ENCODE measurements around the gene PLXDC2.
"Not testable (repeated sequence)": the region's sequence is repeated elsewhere in the genome, so short reads cannot be mapped to it uniquely, and the experiment has no call there.

Gene PLXDC2

DNA sequence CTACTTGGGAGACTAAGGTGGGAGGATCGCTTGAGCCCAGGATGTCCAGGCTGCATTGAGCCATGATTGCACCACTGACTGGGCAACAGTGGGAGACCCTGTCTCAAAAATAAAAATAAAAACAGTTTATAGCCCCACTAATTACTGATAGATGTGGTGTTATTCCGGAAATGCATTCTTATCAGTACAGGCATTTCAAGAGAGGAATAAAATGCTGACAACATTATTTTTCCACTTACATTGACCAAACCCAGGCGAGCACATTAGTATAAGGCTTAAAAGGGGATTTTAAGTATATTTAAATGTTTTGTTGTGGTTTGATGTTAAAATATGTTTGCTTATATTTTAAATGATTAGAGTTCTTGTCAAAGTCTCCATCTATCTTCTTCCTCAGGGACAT is 359.5 kb downstream of the PLXDC2 start:
- Histone ChIP-seq H3K9me3 (ENCODE audit: low read length) (no peaks in the 10 kb centered on the region), H3K27me3 (ENCODE audit: insufficient read depth, low read length) (no peaks in the 10 kb centered on the region), H3K4me1 (ENCODE audit: insufficient read depth, low read length) (no peaks in the 10 kb centered on the region)

DNA sequence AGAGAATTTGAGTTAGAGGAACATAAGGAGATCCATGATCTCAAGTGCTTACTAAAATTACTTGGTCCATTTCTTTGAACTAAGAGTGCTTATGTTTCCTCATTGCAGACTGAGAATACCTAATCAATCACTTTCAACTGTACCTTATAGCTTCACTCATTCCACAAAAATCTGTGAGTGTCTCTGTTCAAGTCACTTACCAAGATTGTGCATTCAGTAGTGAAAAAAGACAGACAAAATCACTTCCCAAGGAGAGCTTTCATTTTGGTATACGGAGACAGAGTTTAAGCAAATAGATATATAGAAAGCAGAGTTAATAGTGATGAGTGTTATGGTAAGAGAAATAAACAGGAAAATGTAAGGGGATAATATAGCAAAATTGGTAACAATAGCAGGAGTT is 364.5 kb downstream of the PLXDC2 start:
- Histone ChIP-seq H3K4me3 (ENCODE audit: low read length) (no peak overlapping the region), H3K27me3 (ENCODE audit: insufficient read depth, low read length) (no peaks in the 10 kb centered on the region), H3K9me3 (ENCODE audit: low read length) (no peaks in the 10 kb centered on the region), H3K36me3 (ENCODE audit: insufficient read depth, low read length) (peaks cover 5% of the 10 kb centered on the region), H2AFZ (ENCODE audit: low read depth, low read length) (no peak overlapping the region), H3K4me1 (ENCODE audit: insufficient read depth, low read length) (peaks cover 12% of the 10 kb centered on the region)

More for the DNA sequence above, 359.5 kb downstream of the PLXDC2 start:
- Histone ChIP-seq H2AFZ (ENCODE audit: low read depth, low read length) (no peak overlapping the region), H3K36me3 (ENCODE audit: insufficient read depth, low read length) (peaks cover 5% of the 10 kb centered on the region), H3K4me3 (ENCODE audit: low read length) (no peak overlapping the region)

DNA sequence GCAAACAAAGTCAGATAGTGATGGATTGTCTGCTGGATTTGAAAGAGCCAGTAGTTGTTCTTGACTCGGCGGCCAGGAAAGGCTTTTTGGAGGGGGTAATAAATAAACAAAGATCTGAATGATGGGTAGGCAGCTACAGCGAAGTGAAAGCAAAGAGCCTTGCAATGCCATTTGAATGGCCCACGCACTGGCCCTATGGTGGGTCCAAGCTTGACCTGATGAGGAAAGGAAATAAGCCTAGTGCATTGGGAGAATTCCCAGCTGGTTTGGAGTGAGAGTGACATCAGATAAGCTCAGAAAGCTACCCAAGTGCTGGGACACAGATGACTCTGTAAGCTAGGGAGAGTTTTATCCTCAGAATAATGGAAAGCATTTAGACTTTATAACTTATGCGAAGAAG is 365.2 kb downstream of the PLXDC2 start:
- Histone ChIP-seq H3K4me1 (ENCODE audit: insufficient read depth, low read length) (peaks cover 12% of the 10 kb centered on the region), H3K9me3 (ENCODE audit: low read length) (no peaks in the 10 kb centered on the region), H3K27me3 (ENCODE audit: insufficient read depth, low read length) (no peaks in the 10 kb centered on the region), H2AFZ (ENCODE audit: low read depth, low read length) (no peak overlapping the region), H3K36me3 (ENCODE audit: insufficient read depth, low read length) (peaks cover 6% of the 10 kb centered on the region), H3K4me3 (ENCODE audit: low read length) (no peak overlapping the region)

DNA sequence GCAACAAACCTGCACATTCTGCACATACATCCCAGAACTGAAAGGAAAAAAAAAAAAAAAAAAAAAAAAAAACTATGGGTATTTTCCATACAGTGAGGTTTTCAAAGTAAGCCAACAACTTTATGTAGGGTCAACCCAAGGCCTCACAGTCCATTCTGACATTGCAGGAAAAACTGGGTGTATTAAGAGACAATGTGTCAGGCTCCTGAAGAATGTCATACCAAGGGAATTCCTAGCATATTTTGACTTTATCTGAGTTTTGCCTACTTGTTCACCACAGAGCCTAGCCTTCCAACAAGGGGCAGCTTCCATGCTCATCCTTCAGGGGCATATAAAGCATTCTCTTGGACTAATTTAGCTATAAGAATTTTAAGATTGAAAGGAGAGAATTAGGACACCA is 368.9 kb downstream of the PLXDC2 start:
- Histone ChIP-seq H3K4me3 (ENCODE audit: low read length) (no peak overlapping the region), H3K36me3 (ENCODE audit: insufficient read depth, low read length) (peaks cover 2% of the 10 kb centered on the region), H2AFZ (ENCODE audit: low read depth, low read length) (no peak overlapping the region), H3K4me1 (ENCODE audit: insufficient read depth, low read length) (peaks cover 12% of the 10 kb centered on the region), H3K27me3 (ENCODE audit: insufficient read depth, low read length) (no peaks in the 10 kb centered on the region), H3K9me3 (ENCODE audit: low read length) (peaks cover 2% of the 10 kb centered on the region)

DNA sequence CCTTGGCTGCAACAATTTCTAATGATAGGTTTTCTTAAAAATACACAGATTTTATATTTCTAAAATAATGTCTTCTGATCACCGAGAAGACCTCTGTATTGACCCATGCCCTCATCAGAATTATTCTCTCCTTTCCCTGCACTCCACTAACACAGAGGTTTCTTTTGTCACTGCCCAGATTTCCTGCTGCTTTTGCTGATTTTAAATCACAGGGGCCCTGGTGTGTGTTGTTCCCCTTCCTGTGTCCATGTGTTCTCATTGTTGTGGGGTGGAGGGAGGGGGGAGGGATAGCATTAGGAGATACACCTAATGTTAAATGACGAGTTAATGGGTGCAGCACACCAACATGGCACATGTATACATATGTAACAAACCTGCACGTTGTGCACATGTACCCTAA is 375.2 kb downstream of the PLXDC2 start:
- H2AFZ ChIP-seq (ENCODE audit: low read depth, low read length); H3K27me3 ChIP-seq (ENCODE audit: insufficient read depth, low read length); H3K9me3 ChIP-seq (ENCODE audit: low read length); H3K36me3 ChIP-seq (ENCODE audit: insufficient read depth, low read length); H3K4me3 ChIP-seq (ENCODE audit: low read length): not testable (repeated sequence)
- H3K4me1 ChIP-seq (ENCODE audit: insufficient read depth, low read length) = peaks cover 12% of the 10 kb centered on the region

DNA sequence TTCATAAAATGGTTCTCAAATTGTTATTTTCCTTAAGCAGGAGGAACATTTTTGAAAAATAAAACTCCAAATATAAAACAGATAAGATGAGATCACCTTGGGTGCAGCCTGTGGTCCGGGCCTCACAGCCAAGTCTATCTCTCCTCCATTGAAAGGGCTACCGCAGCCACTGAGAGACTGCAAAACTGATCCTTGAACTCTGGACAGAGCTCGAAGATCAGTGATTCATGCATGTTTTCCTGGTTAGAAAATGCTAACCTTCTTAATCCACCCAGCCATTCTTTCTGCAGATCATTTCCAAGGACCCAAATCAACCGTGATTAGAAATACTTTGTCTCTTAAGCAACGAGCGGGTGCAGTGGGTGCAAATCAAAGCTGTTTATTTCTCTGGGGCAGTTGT is 378.8 kb downstream of the PLXDC2 start:
- Histone ChIP-seq H3K36me3 (ENCODE audit: insufficient read depth, low read length) (peaks cover 2% of the 10 kb centered on the region), H3K9me3 (ENCODE audit: low read length) (no peaks in the 10 kb centered on the region)

DNA sequence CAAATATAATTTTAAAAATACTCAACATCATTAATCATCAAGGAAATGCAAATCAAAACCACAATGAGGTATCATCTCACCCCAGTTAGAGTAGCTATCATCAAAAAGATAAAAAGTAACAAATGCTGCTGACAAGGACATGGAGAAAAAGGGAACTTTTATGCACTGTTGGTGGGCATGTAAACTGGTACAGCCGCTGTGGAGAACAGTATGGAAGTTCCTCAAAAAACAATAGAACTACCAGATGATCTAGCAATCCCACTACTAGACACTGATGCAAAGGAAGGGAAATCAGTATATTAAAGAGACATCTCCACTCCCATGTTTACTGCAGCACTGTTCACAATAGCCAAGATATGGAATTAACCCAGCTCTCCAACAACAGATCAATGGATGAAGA is 384.5 kb downstream of the PLXDC2 start:
- H3K4me3 ChIP-seq (ENCODE audit: low read length) = no peak overlapping the region
- no peaks in the 10 kb centered on the region for H3K27me3 ChIP-seq (ENCODE audit: insufficient read depth, low read length)
- H3K9me3 ChIP-seq (ENCODE audit: low read length) = no peaks in the 10 kb centered on the region
- H2AFZ ChIP-seq (ENCODE audit: low read depth, low read length) = no peak overlapping the region
- peaks cover 5% of the 10 kb centered on the region for H3K36me3 ChIP-seq (ENCODE audit: insufficient read depth, low read length)
- no peaks in the 10 kb centered on the region for H3K4me1 ChIP-seq (ENCODE audit: insufficient read depth, low read length)

More for the DNA sequence above, 378.8 kb downstream of the PLXDC2 start:
- H3K4me3 ChIP-seq (ENCODE audit: low read length) = no peak overlapping the region
- H3K4me1 ChIP-seq (ENCODE audit: insufficient read depth, low read length) = peaks cover 12% of the 10 kb centered on the region
- no peak overlapping the region for H2AFZ ChIP-seq (ENCODE audit: low read depth, low read length)
- no peaks in the 10 kb centered on the region for H3K27me3 ChIP-seq (ENCODE audit: insufficient read depth, low read length)

DNA sequence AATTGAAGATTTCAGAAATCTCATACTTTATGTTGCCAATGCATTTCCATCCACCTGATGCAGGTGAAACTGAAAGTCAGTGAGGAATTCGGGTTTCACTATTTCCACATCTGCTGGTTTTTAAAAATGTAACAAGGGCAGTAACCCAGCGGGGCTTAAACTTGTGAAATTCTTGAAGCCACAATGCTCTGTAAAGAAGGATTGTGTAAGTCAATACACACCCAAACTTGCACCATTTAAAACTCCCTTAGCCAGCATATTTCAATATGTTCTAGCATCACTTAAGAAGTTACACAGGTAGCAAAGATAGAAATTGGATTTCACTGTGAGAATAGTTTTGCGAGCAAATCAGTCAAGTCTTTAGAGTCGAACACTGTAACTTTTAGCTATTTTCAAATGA is 386.1 kb downstream of the PLXDC2 start:
- Histone ChIP-seq H3K4me3 (ENCODE audit: low read length) (no peak overlapping the region), H3K36me3 (ENCODE audit: insufficient read depth, low read length) (peaks cover 5% of the 10 kb centered on the region), H2AFZ (ENCODE audit: low read depth, low read length) (no peak overlapping the region)

DNA sequence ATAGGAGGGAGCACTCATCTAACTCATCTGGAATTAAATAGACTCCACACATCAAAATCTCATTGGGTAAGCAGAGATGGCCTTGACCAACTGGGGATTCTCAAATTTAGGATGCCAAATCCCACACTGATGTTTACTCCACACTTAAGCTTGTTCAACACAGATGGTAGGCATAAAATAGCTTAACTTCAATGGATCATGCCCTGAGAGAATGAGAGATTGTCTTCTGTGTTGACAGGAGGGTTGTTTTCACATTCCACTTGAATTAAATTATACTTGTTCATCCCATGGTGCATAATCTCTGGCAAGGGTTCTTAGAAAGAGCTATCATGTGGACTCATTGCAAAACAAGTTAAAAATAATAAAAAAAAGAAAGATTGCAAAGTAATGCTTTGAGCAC is 391.4 kb downstream of the PLXDC2 start:
- H3K4me1 ChIP-seq (ENCODE audit: insufficient read depth, low read length) = no peaks in the 10 kb centered on the region
- H2AFZ ChIP-seq (ENCODE audit: low read depth, low read length) = no peak overlapping the region
- no peaks in the 10 kb centered on the region for H3K9me3 ChIP-seq (ENCODE audit: low read length)
- H3K27me3 ChIP-seq (ENCODE audit: insufficient read depth, low read length) = no peaks in the 10 kb centered on the region
- H3K36me3 ChIP-seq (ENCODE audit: insufficient read depth, low read length) = peaks cover 15% of the 10 kb centered on the region
- no peak overlapping the region for H3K4me3 ChIP-seq (ENCODE audit: low read length)

More for the DNA sequence above, 386.1 kb downstream of the PLXDC2 start:
- no peaks in the 10 kb centered on the region for H3K27me3 ChIP-seq (ENCODE audit: insufficient read depth, low read length)
- no peaks in the 10 kb centered on the region for H3K9me3 ChIP-seq (ENCODE audit: low read length)
- H3K4me1 ChIP-seq (ENCODE audit: insufficient read depth, low read length) = no peaks in the 10 kb centered on the region

DNA sequence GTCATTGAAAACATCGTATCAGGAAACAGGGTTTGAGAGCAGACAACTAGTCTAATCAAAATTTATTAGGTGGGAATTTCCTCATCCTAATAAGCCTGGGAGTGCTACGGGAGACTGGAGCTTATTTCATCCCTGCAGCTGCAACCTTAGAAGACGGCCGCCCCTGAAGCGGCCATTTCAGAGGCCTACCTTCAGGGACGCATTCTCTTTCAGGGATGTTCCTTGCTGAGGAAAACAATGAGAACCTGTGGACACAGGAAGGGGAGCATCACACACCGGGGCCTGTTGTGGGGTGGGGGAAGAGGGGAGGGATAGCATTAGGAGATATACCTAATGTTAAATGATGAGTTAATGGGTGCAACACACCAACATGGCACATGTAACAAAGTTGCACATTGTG is 392.9 kb downstream of the PLXDC2 start:
- H3K36me3 ChIP-seq (ENCODE audit: insufficient read depth, low read length) = peaks cover 11% of the 10 kb centered on the region
- H3K4me3 ChIP-seq (ENCODE audit: low read length); H3K9me3 ChIP-seq (ENCODE audit: low read length); H3K4me1 ChIP-seq (ENCODE audit: insufficient read depth, low read length); H3K27me3 ChIP-seq (ENCODE audit: insufficient read depth, low read length); H2AFZ ChIP-seq (ENCODE audit: low read depth, low read length): not testable (repeated sequence)

DNA sequence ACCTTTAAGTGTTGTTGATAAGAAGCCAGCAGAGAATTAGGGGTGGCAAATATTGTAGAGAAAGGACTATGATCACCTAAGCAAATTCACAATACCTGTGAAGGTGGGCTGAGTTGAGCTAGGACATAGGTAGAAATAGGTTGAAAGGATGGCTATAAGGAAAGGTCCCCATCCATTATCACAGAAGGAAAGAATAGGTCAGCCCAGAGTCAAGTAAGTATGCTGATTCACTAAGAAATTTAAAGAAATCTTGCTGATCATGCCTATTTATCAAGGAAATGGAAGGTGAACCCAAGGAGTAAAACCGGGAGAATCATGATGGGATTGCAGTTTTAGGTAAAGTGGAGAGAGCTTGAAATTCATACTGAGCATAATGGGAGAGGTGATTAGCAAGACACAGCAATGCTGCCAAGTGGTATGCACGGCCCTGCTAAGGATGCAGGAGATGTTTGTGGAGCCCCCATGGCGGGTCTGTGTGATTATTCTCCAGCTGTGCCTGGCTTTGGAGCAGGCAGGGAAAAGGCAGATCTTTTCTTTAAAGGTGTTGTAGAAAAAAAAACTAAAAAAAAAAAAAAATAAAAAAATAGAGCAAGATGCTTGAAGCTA is 399.4 kb downstream of the PLXDC2 start:
- Histone ChIP-seq H3K9me3 (ENCODE audit: low read length) (no peaks in the 10 kb centered on the region), H3K27me3 (ENCODE audit: insufficient read depth, low read length) (no peaks in the 10 kb centered on the region), H3K4me1 (ENCODE audit: insufficient read depth, low read length) (no peaks in the 10 kb centered on the region), H2AFZ (ENCODE audit: low read depth, low read length) (no peak overlapping the region), H3K4me3 (ENCODE audit: low read length) (no peak overlapping the region), H3K36me3 (ENCODE audit: insufficient read depth, low read length) (peaks cover 22% of the 10 kb centered on the region)

DNA sequence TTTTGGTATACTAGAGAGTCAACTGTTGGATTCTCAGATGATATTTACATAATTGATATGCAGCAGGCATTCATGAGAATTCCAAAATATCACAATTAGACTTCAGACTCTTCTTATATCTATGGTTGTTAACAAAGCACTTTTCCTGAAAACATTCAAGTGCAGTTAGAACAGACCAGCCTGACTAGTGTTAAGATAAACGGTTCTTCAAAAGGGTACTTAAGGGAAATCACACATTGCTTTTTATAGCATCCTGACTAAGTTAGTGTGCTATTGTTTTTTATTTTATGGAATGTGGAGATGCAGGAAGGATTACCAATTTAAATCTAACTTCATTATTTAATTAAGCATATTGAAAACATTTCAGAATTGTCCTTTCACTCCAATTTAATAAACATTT is 405.1 kb downstream of the PLXDC2 start:
- peaks cover 15% of the 10 kb centered on the region for H3K36me3 ChIP-seq (ENCODE audit: insufficient read depth, low read length)
- H3K27me3 ChIP-seq (ENCODE audit: insufficient read depth, low read length) = no peaks in the 10 kb centered on the region
- H3K4me1 ChIP-seq (ENCODE audit: insufficient read depth, low read length) = no peaks in the 10 kb centered on the region
- H3K4me3 ChIP-seq (ENCODE audit: low read length) = no peak overlapping the region
- no peak overlapping the region for H2AFZ ChIP-seq (ENCODE audit: low read depth, low read length)
- no peaks in the 10 kb centered on the region for H3K9me3 ChIP-seq (ENCODE audit: low read length)

DNA sequence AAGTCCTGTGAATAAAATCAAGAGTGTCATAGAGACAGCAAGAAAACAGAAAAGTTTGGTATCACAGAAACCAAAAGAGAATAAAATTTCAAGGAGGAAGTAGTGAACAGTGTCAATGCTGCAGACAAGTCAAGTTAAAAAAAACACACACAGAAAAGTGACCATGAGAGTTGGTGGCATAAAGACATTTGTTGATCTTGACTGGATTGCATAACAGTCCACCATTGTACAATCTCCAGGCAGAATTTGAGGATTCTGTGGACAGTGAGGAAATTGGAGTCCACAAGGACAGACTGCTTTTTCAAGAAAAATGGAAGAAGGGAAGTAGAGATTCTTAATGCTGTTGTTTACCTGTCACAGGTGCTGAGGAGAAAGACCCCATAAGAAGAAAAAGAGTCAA is 412.5 kb downstream of the PLXDC2 start:
- Histone ChIP-seq H3K4me3 (ENCODE audit: low read length) (no peak overlapping the region), H2AFZ (ENCODE audit: low read depth, low read length) (no peak overlapping the region), H3K9me3 (ENCODE audit: low read length) (no peaks in the 10 kb centered on the region), H3K27me3 (ENCODE audit: insufficient read depth, low read length) (no peaks in the 10 kb centered on the region), H3K36me3 (ENCODE audit: insufficient read depth, low read length) (no peaks in the 10 kb centered on the region), H3K4me1 (ENCODE audit: insufficient read depth, low read length) (no peaks in the 10 kb centered on the region)

DNA sequence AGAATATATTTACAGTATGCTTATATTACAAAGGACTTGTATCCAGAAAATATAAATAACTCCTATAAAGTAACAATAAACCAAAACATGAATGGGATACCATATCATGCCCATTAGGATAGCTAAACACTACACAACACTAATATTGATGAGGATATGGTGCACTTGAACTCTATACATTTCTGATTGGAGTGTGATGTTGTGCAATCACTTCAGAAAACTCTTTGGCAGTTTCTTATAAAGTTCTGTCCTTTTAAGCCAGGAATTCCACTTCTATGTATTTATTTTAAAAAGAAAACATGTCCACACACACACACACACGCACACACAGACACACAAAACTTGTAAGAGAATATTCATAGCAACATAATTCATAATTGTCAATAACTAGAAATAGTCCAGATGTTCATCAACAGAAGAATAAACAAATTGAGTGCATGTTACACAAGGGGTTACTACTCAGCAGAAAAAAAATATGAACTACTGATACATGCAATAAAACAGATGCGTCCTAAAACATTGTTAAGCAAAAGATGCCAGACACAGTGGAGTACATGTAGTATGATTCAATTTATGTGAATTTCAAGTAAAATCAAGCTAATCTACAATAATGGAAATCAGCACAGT is 416.0 kb downstream of the PLXDC2 start:
- H3K9me3 ChIP-seq (ENCODE audit: low read length) = no peaks in the 10 kb centered on the region
- no peaks in the 10 kb centered on the region for H3K27me3 ChIP-seq (ENCODE audit: insufficient read depth, low read length)
- no peaks in the 10 kb centered on the region for H3K4me1 ChIP-seq (ENCODE audit: insufficient read depth, low read length)
- H3K36me3 ChIP-seq (ENCODE audit: insufficient read depth, low read length) = no peaks in the 10 kb centered on the region
- H3K4me3 ChIP-seq (ENCODE audit: low read length) = no peak overlapping the region
- H2AFZ ChIP-seq (ENCODE audit: low read depth, low read length) = no peak overlapping the region
